Stimulated activated CD4-positive, alpha-beta T cell treated with anti-CD3 and anti-CD28 coated beads, Interleukin-15, amount 100 ng/mL, for 1 hour (primary cell): ENCODE results near the gene IGFLR1.
A peak's percentile ranks its signal among the peaks of the same experiment; 100 is the strongest.
"Not testable (repeated sequence)": the region's sequence is repeated elsewhere in the genome, so short reads cannot be mapped to it uniquely, and the experiment has no call there.

Experiments used
- DNase-seq, 2 donors: peaks; one replicate each; pipeline ENCODE4 v3.0.0-alpha.2; 2020; ENCODE audit warnings: low read depth in 1 of 2, low spot score in 1 of 2

Gene IGFLR1

DNA sequence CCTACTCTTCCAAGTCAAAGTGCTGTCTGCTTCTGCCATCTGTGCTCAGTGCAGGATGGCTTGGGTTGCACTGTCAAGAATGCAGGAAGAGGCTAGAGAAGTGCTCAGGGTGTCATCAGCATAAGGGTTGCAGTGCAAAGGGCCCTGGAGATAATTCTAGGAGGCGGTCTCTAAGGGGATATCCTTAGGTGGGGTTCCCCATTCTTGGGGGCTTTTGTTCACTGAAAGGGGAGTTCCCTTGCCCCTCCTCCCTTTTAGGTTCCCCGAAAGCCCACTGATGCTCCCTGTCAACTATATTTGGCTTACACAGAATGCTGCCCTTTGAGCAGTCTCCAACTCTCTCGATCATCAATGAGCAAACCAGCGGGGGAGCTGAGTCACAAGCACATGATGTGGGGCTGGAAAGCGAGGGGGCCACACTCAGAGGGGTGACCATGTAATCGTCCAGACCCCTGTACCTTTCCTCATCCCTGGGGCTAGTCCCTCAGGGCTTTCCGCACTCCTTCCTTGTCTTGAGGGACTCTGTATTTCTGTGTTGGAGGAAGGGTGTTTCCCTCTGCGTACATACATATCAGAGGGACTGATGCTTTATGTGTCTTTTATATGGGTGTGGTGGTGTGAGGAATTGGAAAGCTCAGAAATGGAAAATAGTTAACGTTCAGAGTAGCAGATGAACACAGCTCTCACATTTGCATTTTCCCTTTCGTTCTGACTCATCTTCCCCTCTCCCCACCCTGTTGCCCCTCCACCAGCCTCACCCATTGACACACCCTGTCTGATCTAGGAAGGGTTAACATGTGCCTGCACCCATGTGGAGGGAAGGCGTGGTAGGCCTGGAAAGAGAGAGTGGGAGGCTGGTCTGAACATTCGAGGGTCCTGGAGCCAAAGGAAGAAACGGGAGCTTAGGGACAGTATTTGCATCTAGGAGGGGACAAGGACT is 31.2 kb downstream of the IGFLR1 start:
- DNase-seq: no peak

DNA sequence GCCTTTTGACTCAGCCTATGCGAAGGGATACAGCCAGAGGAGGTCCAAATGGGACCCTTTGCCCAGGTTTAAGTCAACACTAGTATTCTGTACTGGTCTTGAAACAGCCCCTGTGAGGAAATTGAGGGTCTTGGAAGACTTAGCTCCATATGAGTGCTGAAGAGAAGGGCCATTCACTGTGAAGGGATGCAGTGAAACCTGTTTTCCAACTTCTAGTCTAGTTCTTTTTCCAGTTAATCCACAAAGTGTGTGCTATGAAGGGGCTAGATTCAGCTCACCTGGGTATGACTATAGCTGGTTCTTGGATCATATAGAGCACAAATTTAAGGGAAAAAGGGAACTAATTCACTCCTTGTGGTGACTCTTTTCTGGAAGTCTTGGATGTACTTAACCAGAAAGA is 33.9 kb downstream of the IGFLR1 start:
- no peak for DNase-seq

DNA sequence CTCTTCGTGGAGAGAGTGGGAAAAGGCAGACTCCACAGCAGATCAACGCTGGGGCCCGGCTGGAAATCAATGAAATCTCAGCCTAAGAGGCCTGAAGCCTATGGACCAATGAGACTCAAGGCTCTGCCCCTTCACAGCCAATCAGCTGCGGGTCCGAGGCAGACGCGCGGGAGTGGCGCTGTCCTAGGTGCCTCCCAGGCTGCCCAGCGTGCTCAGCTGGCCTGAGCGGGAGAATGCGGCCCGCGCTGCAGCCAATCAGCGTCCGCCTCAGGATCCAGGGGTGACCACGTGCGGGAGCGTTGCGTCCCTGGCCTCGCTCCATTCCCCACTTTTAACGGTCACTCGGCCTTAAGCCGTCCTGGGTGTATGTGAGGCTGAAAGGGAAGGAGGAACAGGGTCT is 38.0 kb downstream of the IGFLR1 start, which contains the start of gene ZBTB32:
Gene ZBTB32, plus strand, starts transcription at position 341 of the 400 bp plus-strand sequence. CDS start 10,069 bp downstream, outside the sequence.
- DNase-seq: no peak

DNA sequence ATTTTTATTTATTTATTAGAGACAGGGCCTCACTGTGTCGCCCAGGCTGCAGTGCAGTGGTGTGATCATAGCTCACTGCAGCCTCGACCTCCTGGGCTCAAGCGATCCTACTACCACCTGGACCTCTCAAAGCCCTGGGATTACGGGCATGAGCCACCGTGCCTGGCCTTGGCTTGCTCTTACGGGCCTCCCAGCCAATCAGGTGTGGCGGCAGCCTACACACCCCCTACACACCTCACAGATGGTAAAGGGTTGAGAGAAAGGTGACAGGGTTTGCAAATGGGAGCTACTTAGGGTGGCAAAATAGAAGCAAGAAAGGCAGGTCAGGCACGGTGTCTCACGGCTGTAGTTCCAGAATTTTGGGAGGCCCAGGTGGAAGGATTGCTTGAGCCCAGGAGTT is 38.9 kb downstream of the IGFLR1 start:
- no peak for DNase-seq

DNA sequence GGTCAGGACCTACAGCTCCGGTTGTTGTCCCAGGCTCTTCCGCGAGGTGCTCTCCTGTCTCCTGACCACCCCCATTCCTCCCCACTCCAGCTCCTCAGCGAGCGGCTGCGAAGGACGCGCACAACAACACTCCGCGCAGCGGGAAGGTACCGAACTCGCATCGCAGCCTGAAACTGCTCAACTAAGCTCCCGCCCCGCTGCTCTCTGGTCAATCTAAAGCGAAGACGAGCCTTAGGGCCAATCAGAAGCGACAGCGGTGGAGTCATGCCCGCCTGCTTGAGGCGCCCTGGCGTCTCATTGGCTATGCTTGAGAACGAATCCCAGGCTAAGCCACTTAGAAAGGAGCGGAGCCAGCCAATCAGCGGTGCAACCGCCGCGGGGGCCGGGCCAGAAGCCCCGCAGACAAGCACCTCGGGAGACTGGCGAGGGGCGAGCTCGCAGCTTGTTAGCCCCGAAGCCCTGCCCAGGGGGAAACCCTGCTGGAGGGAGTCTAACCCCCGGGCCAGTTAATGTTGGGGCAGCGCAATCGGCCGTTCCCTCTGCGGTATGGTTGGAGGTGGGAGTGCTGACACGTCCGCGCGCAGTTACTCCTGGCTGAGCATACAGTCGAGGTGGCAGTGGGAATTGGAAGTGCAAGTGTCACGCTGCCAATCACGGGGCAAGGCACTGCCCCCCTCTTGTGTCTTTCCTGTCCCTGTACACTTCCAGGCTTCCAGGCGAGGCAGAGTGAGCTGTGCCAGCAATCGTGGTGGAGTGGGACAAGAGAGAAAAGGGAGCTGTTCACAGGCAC is 39.8 kb downstream of the IGFLR1 start:
- DNase-seq: peak; percentile 80 to 83

DNA sequence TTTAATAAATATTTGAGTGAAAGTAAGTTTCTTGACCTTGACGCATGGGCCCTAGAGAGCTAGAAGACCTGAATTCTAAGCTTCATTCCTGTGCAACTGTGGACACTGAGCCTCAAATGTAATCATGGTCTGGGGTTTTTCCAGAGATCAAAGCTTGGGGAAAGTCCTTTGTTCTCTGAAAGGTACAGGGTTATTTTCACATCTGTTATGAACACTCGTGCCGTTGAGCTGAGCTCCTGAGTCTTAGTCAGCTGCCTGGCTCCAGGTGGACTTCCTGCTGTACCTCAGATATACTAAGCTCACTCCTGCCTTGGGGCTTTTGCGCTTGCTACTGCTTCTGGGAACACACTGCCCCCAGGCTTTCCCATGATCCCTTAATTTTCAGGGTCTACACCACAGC is 45.4 kb downstream of the IGFLR1 start:
- no peak for DNase-seq

DNA sequence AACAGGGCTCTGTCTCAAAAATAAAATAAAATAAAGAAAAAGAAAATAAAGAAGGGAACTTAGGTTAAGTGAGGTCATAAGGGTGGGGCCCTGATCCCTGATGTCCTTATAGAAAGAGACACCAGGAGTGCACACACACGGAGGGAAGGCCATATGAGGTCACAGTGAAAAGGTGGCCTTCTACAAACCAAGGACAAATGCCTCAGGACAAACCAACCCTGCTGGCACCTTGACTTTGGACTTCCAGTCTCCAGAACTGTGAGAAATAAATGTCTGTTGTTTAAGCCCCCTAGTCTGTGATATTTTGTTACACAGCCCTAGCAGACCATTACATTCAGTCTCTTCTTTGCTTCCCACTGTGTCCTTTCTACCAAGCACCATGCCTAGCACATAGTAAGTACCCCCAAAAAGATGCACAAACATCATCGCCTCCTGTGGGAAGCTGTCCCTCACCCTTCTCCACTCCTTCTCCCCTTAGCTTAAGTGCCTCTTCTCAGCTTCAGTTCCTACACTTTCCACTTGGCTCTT is 46.3 kb downstream of the IGFLR1 start:
- no peak for DNase-seq

DNA sequence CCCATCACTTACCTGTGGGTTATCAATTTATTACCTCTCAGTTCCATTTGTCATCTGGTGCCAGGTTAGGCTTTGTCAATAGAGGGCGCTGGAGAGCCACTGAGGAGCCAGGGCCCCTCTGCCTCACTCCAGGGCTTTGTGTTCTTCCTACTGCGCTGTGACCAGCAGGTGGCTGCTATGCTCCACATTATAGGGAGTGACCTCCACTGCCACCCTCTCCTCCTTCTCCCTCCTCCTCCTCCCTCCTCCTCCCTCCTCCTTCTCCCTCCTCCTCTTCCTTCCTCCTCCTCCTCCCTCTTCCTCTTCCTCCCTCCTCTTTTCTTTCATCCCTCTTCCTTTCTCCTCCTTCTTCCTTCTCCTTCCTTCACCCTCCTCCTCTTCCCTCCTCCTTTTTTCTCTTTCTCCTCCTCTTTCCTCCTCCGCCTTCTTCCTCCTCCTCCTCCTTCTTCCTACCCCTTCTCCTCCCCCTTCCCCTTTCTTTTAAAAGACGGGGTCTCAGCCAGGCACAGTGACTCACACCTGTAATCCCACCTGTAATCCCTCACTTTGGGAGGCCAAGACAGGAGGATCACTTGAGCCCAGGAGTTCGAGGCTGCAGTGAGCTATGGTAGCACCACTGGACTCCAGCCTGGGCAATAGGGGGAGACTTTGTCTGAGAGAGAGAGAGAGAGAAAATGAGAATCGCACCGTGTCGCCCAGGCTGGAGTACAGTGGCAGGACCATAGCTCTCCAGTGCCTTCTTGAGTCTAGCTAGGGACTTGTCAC is 48.2 kb downstream of the IGFLR1 start:
- peak; percentile 80 to 81 for DNase-seq

DNA sequence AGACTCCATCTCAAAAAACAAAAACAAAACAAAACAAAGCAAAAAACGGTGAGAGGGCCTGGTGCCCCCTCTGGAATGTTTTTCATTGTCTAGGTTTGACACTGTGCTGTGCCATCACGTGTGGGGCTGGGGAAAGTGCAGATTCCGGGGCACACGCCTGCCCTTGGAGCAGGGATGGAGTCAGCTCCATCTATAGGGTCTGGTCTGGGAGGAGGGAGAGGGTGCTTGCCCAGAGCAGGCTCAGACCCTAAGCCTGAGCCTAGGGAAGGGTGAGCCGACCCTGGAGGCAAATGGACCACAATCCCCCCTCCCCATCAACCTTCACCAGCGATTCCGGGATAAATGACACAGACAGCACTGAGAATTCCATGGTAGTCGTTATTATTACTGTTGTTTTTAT is 48.8 kb downstream of the IGFLR1 start:
- DNase-seq: no peak

DNA sequence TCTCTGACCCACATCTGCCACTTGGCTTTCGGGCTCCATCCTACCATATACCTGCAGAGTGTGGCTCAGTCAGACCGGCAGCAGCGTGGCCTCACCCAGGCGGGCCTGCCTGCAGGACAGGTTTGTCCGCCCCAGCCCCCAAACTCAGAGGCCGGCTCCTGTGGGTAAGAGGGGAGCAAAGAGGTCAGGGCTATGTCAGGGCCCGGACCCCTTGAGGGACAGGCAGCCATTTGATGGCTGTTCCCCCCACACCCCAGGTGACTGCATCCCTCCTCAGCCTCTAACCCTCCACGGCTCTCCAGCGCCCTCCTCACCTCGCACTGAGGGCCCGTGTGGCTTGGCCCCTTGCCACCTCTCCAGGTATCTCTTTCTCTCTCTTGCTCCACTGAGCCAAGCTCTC is 50.2 kb downstream of the IGFLR1 start:
- no peak for DNase-seq

DNA sequence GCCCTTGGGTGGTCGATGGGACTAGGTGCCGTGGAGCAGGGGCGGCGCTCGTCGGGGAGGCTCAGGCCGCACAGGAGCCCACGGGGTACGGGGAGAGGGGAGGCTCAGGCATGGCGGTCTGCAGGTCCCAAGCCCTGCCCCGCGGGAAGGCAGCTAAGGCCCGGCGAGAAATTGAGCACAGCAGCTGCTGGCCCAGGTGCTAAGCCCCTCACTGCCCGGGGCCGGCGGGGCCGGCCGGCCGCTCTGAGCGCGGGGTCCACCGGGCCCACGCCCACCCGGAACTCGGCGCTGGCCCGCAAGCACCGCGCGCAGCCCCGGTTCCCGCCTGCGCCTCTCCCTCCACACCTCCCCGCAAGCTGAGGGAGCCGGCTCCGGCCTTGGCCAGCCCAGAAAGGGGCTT is 51.1 kb downstream of the IGFLR1 start:
- not testable (repeated sequence) for DNase-seq

DNA sequence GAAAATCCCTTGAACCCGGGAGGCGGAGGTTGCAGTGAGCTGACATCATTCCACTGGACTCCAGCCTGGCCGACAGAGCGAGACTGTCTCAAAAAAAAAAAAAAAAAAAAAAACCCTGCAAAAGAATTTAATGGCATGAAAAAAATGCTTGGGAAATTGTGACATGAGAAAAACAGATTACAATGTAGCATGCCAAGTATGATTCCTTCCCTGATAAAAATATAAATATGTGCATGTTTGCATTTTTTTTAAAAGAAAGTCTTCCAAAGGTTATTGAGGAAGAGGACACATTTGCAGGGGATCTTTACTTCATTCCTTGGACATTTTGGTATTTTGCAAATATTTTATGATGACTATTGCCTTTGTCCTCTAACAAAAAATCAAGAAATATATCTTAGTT is 52.4 kb downstream of the IGFLR1 start:
- DNase-seq: no peak
